ENCODE measurements around the gene MPZL1. TPM values are rescaled to one million over a fixed set of nuclear protein-coding genes. Genes with fewer than 3 reads are reported as not detected.

The MPZL1 gene
- total and polyA plus RNA-seq, 4 donors = 11.3 to 26.1 (median 16.8) TPM

- WGBS = 95% methylated on average over 8 of the region's 8 CpGs
- no peak overlapping the region for H3K9ac ChIP-seq (ENCODE audit: low read depth in 1 of 2, low read length in 2 of 2)
- H3K36me3 ChIP-seq (ENCODE audit: control insufficient read depth in 4 of 4, insufficient read depth in 3 of 4, low read depth in 1 of 4, low read length in 3 of 4) = no peaks in the 10 kb centered on the region
- TF ChIP-seq ZBTB33 (IDR thresholded peaks at IDR 0.05) = no peak
- TF ChIP-seq RXRA (IDR thresholded peaks at IDR 0.05) = no peak
- H3K27ac ChIP-seq (ENCODE audit: low read depth in 1 of 2, low read length in 2 of 2) = no peak overlapping the region
- no peaks in the 10 kb centered on the region for H3K4me1 ChIP-seq (ENCODE audit: control insufficient read depth in 4 of 4, insufficient read depth in 4 of 4, low read length in 3 of 4)
- DNase-seq (ENCODE audit: low spot score) = no peak
- H3K4me3 ChIP-seq (ENCODE audit: low read depth in 1 of 3, low read length in 3 of 3) = no peak overlapping the region
- no peaks in the 10 kb centered on the region for H3K9me3 ChIP-seq (ENCODE audit: control insufficient read depth in 4 of 4, low read length in 3 of 4)
- no peaks in the 10 kb centered on the region for H3K27me3 ChIP-seq (ENCODE audit: control insufficient read depth in 4 of 4, insufficient read depth in 4 of 4, low read length in 3 of 4)
Measured at GRCh38 chr1:167762061-167762746, 40.4 kb downstream of the MPZL1 start.

GRCh38 chr1:167763525-167764220 is 41.9 kb downstream of the MPZL1 start:
- DNase-seq (ENCODE audit: low spot score) = no peak
- WGBS = 84% methylated on average over 5 of the region's 5 CpGs
- Histone ChIP-seq H3K9me3 (ENCODE audit: control insufficient read depth in 4 of 4, low read length in 3 of 4) (no peaks in the 10 kb centered on the region), H3K27me3 (ENCODE audit: control insufficient read depth in 4 of 4, insufficient read depth in 4 of 4, low read length in 3 of 4) (no peaks in the 10 kb centered on the region), H3K27ac (ENCODE audit: low read depth in 1 of 2, low read length in 2 of 2) (no peak overlapping the region), H3K4me1 (ENCODE audit: control insufficient read depth in 4 of 4, insufficient read depth in 4 of 4, low read length in 3 of 4) (no peaks in the 10 kb centered on the region), H3K4me3 (ENCODE audit: low read depth in 1 of 3, low read length in 3 of 3) (no peak overlapping the region), H3K36me3 (ENCODE audit: control insufficient read depth in 4 of 4, insufficient read depth in 3 of 4, low read depth in 1 of 4, low read length in 3 of 4) (peaks cover 0 to 2% (median 0%) of the 10 kb centered on the region in 4 donors), H3K9ac (ENCODE audit: low read depth in 1 of 2, low read length in 2 of 2) (no peak overlapping the region)
- TF ChIP-seq EGR1 (IDR thresholded peaks at IDR 0.05; ENCODE audit: low read depth in 2 of 2) (no peak), SP1 (IDR thresholded peaks at IDR 0.05) (no peak), FOXA1 (IDR thresholded peaks at IDR 0.05) (no peak), HNF4G (IDR thresholded peaks at IDR 0.05) (no peak), ZBTB33 (IDR thresholded peaks at IDR 0.05) (no peak), MAX (IDR thresholded peaks at IDR 0.05) (no peak), FOXA2 (IDR thresholded peaks at IDR 0.05) (no peak), GABPA (IDR thresholded peaks at IDR 0.05 in 1 of 2, conservative IDR thresholded peaks at IDR 0.05 in 1 of 2) (no peak), RAD21 (IDR thresholded peaks at IDR 0.05) (no peak), ATF3 (IDR thresholded peaks at IDR 0.05) (no peak), JUND (IDR thresholded peaks at IDR 0.05) (no peak), RXRA (IDR thresholded peaks at IDR 0.05) (no peak), REST (IDR thresholded peaks at IDR 0.05) (no peak)

All from liver (tissue), 9 donors.